HL-60 (cell line): ENCODE measurements around the gene FARSA.

Experiments
- DNase-seq, 2 experiments: peaks; one replicate each; pipeline ENCODE4 v3.0.0-alpha.2; 2010 to 2020; ENCODE audit warnings: low read depth in 1 of 2, low spot score in 1 of 2
- H3K27ac ChIP-seq: fragments of 250-450 bp; sonication (Bioruptor Pico); replicated peaks from 2 replicates; pipeline ENCODE4 v1.5.1; 2020; ENCODE audit warnings: mild to moderate bottlenecking, moderate library complexity
- H3K27me3 ChIP-seq: fragments of 250-450 bp; sonication (Bioruptor Pico); 2 replicates; pipeline ENCODE4 v1.5.1; 2021; ENCODE audit warnings: mild to moderate bottlenecking, moderate library complexity; ENCODE audit not compliant: insufficient read depth, poor library complexity, severe bottlenecking
- H3K4me3 ChIP-seq: replicated peaks from 2 replicates; pipeline ENCODE4 v1.5.1; 2011; ENCODE audit warnings: mild to moderate bottlenecking, control low read depth, low read length; ENCODE audit not compliant: insufficient read depth
- GABPA ChIP-seq: IDR thresholded peaks from 2 replicates; pipeline ENCODE4 v1.6.1; 2012; ENCODE audit warnings: low read depth
- POLR2AphosphoS5 ChIP-seq: IDR thresholded peaks from 2 replicates; pipeline ENCODE4 v1.6.1; 2012; ENCODE audit warnings: low read depth
- SPI1 ChIP-seq: IDR thresholded peaks from 2 replicates; pipeline ENCODE4 v1.6.1; 2012; ENCODE audit warnings: low read depth, mild to moderate bottlenecking, borderline replicate concordance
- TF ChIP-seq, protein P1 (sequence below): IDR thresholded peaks from one replicate; pipeline ENCODE4 v1.5.1; 2011; ENCODE audit warnings: low read length, control low read depth, inconsistent platforms; ENCODE audit not compliant: insufficient read depth
- TF ChIP-seq, protein P2 (sequence below): IDR thresholded peaks from 2 replicates; pipeline ENCODE4 v1.6.1; 2012; ENCODE audit warnings: low read depth; ENCODE audit not compliant: insufficient replicate concordance

FARSA gene

GRCh38 chr19:12886969-12887747 is 46.4 kb downstream of the FARSA start, which contains the start of gene KLF1:
Gene KLF1 (minus strand): TSS chr19:12887201. CDS start chr19:12887140, 61 bp downstream.
- TF ChIP-seq, protein P1, sequence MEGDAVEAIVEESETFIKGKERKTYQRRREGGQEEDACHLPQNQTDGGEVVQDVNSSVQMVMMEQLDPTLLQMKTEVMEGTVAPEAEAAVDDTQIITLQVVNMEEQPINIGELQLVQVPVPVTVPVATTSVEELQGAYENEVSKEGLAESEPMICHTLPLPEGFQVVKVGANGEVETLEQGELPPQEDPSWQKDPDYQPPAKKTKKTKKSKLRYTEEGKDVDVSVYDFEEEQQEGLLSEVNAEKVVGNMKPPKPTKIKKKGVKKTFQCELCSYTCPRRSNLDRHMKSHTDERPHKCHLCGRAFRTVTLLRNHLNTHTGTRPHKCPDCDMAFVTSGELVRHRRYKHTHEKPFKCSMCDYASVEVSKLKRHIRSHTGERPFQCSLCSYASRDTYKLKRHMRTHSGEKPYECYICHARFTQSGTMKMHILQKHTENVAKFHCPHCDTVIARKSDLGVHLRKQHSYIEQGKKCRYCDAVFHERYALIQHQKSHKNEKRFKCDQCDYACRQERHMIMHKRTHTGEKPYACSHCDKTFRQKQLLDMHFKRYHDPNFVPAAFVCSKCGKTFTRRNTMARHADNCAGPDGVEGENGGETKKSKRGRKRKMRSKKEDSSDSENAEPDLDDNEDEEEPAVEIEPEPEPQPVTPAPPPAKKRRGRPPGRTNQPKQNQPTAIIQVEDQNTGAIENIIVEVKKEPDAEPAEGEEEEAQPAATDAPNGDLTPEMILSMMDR, result no peak
- no peak for TF ChIP-seq POLR2AphosphoS5
- TF ChIP-seq SPI1, result no peak
- no peak for TF ChIP-seq GABPA
- TF ChIP-seq, protein P2, sequence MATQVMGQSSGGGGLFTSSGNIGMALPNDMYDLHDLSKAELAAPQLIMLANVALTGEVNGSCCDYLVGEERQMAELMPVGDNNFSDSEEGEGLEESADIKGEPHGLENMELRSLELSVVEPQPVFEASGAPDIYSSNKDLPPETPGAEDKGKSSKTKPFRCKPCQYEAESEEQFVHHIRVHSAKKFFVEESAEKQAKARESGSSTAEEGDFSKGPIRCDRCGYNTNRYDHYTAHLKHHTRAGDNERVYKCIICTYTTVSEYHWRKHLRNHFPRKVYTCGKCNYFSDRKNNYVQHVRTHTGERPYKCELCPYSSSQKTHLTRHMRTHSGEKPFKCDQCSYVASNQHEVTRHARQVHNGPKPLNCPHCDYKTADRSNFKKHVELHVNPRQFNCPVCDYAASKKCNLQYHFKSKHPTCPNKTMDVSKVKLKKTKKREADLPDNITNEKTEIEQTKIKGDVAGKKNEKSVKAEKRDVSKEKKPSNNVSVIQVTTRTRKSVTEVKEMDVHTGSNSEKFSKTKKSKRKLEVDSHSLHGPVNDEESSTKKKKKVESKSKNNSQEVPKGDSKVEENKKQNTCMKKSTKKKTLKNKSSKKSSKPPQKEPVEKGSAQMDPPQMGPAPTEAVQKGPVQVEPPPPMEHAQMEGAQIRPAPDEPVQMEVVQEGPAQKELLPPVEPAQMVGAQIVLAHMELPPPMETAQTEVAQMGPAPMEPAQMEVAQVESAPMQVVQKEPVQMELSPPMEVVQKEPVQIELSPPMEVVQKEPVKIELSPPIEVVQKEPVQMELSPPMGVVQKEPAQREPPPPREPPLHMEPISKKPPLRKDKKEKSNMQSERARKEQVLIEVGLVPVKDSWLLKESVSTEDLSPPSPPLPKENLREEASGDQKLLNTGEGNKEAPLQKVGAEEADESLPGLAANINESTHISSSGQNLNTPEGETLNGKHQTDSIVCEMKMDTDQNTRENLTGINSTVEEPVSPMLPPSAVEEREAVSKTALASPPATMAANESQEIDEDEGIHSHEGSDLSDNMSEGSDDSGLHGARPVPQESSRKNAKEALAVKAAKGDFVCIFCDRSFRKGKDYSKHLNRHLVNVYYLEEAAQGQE, result no peak
- H3K27me3 ChIP-seq, result no peaks in the 10 kb centered on the region
- DNase-seq, result no peak
- H3K4me3 ChIP-seq, result peak within 1 kb of the TSS; percentile 45; the same call in 1 of the 2 replicates
- H3K27ac ChIP-seq, result peak within 1 kb of the TSS; percentile 66; the same call in 1 of the 2 replicates

DNA sequence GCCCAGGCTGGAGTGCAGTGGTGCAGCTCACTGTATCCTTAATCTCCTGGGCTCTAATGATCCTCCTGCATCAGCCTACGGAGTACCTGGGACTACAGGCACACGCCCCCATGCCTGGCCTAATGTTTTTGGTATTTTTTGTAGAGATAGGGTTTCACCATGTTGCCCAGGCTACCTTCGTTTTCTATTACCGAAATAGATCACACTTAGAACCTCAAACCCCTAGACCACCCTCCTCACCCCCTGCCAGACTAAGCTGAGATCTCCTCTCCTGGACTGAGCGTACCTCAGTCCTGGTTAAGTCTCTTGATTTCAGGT is 46.9 kb downstream of the FARSA start:
- no peak overlapping the region for H3K27ac ChIP-seq
- no peak for DNase-seq
- H3K4me3 ChIP-seq, result no peak overlapping the region
- no peaks in the 10 kb centered on the region for H3K27me3 ChIP-seq
- TF ChIP-seq POLR2AphosphoS5 (no peak), GABPA (no peak), SPI1 (no peak)
- TF ChIP-seq, protein P2, result no peak
- TF ChIP-seq, protein P1, result no peak

DNA sequence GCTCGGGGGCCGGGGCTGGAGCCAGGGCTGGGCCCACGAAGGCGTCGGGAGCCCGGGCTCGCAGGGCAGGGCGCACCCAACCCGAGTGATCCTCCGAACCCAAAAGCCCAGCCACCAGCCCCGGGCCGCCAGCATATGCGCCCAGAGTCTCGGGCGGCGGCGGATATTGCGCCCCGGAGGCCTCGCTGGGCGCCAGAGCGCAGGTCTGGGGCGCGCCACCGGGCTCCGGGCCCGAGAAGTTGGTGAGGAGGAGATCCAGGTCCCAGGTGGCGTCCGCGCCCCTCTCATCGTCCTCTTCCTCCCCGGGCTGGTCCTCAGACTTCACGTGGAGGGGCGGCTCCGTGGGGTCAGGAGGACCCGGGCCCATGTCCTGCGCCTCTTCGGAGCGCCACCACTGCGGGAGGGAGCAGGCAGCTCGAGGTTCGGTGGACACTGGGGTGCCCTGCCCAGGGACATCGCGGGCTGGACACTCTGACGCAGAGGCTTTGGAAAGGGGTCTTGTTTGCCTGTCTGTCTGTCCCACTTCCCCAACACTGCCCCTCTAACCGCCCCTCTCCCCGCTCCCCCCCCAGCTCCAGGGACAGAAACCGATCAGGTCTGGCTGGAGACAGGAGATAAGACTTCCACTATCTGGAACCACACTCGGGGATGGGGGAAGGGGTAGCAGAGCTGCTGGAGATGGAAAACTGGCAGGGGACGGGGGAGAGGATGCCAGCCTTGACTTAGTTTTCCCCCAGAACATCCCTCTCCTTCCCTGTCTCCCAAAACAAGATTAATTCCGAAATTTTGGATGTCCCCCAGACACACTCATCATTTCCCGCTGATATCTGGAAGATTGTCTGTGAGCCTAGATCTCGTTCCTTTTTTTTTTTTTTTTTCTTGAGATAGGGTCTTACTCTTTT is 47.5 kb downstream of the FARSA start:
- TF ChIP-seq, protein P1, result no peak
- TF ChIP-seq SPI1 (no peak), POLR2AphosphoS5 (no peak), GABPA (no peak)
- TF ChIP-seq, protein P2, result no peak
- Histone ChIP-seq H3K27ac (peak overlapping the region; percentile 66), H3K27me3 (no peaks in the 10 kb centered on the region), H3K4me3 (peak overlapping the region; percentile 45)
- DNase-seq, result no peak
